Uterus (tissue), 2 donors: ENCODE results near the gene HSPB7.

Experiments
- POLR2A ChIP-seq, 2 donors: fragments of 450-650 bp; IDR thresholded peaks; one replicate each; pipeline ENCODE4 v1.6.1; 2016; ENCODE audit warnings: antibody characterized with exemption in 2 of 2, mild to moderate bottlenecking in 1 of 2, moderate library complexity in 1 of 2
- TF ChIP-seq, protein P1 (sequence below), 4 experiments: fragments of 200-600 bp in 2 of 4; fragments of 450-650 bp in 2 of 4; sonication (generic) in 2 of 4; IDR thresholded peaks; one replicate each; pipeline ENCODE4 v1.5.1; 2016 to 2019; ENCODE audit warnings: antibody characterized with exemption in 4 of 4, mild to moderate bottlenecking in 2 of 4, moderate library complexity in 1 of 4

DNA sequence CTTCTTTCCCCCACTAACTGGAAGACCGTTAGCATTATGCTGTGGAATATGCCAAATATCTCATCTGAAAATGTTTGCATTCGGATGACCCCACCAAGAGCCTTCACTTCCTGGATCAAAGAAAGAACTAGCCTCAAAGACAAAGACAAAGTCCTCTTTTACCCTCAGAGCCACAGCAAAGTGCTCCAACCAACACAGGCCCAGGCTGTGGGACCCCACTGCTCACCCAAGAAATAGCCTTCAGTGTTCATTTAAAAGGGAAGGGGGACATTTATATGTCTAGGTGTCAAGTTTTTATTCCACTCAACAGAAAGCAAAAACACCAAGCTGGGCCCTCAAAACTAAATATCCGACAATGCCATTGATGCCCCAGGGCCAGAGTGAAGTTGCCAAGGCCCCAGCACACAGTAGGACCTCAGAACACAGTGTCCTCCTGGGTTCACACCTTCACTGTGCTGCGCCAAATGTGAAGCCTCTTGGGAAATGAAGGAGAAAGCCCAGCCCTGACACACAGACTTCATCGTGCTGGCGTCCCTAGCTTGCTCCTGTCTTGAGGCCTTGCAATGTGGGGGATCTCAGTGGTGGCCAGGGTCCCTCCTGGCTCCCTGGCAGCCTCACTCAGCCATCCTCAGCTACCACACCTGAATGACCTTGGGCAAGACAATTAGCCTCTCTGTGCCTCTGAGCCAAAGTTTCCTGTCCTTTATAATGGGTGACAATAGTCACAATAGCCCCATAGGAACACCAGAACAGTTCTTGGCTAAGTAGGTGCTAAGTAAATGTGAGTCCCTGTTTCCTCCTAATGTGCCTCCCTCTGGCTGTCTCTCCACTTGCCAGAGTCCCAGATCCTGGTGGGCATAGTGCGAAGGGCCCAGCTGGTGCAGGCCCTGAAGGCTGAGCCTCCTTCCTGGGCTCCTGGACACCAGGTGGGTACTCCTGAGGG, 37.0 kb upstream of the HSPB7 start:
- TF ChIP-seq, protein P1, sequence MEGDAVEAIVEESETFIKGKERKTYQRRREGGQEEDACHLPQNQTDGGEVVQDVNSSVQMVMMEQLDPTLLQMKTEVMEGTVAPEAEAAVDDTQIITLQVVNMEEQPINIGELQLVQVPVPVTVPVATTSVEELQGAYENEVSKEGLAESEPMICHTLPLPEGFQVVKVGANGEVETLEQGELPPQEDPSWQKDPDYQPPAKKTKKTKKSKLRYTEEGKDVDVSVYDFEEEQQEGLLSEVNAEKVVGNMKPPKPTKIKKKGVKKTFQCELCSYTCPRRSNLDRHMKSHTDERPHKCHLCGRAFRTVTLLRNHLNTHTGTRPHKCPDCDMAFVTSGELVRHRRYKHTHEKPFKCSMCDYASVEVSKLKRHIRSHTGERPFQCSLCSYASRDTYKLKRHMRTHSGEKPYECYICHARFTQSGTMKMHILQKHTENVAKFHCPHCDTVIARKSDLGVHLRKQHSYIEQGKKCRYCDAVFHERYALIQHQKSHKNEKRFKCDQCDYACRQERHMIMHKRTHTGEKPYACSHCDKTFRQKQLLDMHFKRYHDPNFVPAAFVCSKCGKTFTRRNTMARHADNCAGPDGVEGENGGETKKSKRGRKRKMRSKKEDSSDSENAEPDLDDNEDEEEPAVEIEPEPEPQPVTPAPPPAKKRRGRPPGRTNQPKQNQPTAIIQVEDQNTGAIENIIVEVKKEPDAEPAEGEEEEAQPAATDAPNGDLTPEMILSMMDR (IDR thresholded peaks at IDR 0.05), result no peak
- TF ChIP-seq POLR2A (IDR thresholded peaks at IDR 0.05), result no peak
